Measurements from ENCODE around the gene NEDD4L.
"Not testable (repeated sequence)": the region's sequence is repeated elsewhere in the genome, so short reads cannot be mapped to it uniquely, and the experiment has no call there.

Gene NEDD4L

DNA sequence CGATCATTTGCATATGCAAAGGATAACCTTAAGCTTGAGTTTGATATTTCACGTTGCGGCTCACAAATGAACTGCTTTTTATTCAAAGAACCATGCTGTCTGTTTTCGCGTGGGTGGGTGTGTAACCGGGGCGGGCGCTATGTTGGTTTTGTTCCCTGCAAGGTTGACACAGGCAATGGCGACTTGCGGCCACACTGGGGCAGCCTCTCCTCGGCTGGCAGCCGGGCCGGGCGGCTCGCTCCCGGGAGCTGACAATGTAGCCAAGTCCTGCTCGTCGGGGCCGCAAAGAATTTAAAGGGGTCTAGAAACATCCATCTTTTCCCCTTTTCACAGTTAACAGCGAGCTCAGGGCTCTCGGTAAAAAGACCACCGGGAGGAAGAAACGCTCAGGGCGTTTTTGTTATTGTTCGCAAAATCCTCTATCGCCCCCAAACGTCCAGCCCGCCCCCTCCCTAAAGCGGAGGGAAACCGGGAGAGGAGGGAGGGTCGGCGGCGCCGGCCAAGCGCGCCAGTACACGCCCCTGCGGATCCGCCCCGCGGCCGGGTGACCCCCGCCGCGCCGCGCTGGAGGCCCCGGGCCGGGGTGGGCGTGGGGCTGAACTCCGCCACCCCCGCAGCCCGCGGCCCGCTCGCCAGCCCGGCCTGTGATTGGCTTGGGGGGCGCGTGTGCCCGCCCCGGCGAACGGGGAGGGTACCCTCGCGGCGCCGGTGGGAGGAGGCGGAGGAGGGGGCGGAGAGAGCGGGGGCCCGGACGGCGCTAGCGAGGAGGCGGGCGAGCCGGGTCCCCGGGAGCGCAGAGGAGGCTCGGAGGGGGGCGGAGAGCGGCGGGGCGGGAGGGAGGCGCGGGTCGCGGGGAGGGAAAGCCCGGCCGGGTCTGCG lies at the start of gene NEDD4L:
NEDD4L (plus strand) TSS at position 736 of the 879 bp plus-strand sequence. CDS start 435 bp downstream, outside the sequence.
- peak; percentile 77 for DNase-seq

DNA sequence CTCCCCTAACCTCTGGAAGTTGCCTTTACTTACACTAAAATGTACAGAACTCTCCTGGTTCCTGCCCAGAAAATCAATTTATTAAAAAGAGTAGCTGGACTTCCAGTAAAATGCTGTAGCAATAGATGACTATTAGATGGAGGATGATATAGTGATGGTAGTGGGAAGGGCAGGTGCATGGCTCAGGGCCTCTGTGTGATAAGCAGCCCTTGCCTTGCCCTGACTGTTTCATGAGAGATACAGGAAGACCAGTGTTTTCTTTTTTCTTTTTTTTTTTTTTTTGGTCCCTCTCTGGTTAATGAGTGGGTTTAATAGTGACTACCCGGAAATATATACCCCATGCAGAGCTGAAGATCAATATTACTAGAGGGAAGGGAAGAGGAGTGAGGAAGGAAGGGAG lies 48.7 kb upstream of the NEDD4L start:
- DNase-seq: no peak

DNA sequence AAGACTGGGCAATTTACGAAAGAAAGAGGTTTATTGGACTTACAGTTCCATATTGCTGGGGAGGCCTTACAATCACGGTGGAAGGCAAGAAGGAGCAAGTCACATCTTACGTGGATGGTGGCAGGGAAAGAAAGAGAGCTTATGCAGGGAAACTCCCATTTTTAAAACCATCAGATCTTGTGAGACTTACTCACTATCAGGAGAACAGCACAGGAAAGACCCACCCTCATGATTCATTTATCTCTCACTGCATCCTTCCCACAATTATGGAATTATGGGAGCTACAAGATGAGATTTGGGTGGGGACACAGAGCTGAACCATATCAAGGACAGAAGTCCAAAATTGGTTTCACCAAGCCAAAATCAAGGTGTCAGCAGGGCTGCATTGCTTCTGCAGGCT lies 47.1 kb upstream of the NEDD4L start:
- DNase-seq: not testable (repeated sequence)

DNA sequence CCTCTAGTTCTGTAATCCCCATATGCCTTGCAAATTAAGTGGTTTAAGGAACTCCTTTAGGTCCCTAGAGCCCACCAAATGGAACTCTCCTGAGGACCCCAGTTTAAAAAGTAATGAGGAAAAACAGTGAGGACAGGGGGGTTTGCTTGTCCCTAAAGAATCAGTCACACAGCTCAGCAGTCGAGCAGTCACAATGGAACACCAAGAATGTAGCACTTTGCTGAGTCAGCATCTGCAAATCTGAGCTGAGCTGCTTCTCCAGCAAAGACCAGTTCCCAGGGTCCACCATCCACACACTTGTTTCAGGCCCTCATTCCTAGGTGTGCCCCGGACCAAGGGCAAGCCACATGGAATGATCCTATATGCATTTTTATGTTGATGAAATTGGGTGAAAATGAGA lies 46.2 kb upstream of the NEDD4L start:
- DNase-seq: no peak

DNA sequence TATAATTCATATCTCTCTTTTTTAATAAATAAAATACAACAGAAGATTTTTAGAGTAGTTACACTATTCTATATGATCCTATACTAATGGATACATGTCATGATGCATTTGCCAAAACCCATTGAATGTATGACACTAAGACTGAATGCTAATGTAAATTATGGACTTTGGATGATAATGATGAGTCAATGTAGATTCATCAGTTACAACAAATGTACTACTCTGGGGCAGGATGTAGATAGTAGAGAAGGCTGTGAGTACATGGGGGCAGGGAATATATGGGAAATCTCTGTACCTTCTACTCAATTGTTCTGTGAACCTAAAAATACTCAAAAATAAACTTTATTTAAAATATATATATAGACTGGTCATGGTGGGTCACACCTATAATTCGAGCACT lies 45.6 kb upstream of the NEDD4L start:
- no peak for DNase-seq

DNA sequence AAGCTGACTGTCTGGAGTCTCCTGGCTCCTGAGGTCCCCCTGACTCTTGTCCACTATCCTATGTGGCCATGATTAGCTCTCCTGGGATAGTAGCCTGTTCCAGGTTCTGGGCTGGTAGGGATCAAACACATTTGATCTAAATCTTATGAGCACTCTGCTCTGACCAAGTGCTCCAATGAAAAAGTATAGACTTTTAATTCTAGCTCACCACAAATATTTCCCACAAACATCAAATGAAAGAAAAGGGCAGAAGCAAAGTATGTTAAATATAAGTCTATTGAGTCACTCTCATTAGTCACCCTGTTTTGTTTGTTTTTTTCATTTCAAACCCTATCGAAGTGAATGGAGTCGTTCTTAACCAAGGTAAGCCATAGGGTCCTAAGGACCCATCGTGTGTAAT lies 39.7 kb upstream of the NEDD4L start:
- DNase-seq: no peak

DNA sequence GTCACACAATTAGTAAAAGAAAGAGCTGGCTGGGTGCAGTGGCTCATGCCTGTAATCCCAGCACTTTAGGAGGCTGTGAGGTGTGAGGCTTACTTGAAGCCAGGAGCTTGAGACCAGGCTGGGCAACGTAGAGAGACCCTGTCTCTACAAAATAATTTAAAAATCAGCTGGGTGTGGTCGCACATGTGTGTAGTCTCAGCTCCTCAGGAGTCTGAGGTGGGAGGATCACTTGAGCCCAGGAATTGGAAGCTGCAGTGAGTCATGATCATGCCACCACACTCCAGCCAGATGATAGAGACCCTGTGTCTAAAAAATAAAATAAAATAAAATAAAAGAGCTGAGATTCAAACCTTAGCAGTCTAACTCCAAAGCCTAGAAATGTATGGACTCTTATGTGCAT lies 39.0 kb upstream of the NEDD4L start:
- no peak for DNase-seq

DNA sequence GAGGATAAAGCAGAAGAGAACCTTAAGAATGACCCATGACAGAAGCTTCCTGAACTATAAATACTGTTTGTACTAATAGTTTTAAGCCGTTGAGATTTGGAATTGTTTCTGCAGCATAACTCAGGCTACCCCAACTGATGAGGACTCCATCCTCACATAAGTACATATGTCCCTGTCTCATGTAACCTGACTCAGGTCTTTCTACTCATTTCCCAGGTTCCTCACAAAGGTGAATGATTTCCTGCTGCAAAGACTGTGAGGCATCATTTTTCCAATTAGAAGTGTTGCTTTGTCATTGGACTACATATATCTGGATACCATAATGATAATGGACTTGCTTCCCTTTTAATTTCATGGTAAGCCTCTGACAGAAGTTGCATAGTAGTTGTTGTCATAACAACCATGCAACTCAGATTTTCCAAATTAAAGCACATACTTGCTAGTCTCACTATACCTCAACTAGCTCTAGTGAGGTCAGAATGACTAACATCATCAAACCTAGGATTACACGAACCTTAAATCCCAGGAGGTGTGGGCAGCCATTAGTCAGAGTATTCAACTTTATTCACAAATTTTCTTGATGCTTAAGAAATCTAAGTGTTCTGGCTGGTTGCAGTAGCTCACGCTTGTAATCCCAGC lies 38.0 kb upstream of the NEDD4L start:
- no peak for DNase-seq

DNA sequence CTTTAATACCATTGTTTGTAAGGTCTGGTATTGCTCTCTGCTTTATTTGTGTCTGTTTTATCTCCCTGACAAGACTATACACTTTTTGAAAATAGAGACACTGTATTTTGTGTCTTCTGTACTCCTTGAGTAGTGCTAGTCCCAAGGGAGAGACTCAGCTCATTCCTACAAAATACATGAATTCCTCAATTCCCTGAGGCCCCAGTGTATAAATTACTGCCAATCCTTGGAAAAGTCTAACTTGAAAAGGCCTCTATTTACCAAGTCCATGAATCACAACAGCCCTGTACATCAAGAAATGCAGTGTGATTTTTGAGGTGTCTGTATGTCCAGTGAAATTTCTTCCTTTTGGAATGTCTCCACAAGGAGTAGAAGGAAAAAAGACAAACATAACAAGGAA lies 34.9 kb upstream of the NEDD4L start:
- no peak for DNase-seq

DNA sequence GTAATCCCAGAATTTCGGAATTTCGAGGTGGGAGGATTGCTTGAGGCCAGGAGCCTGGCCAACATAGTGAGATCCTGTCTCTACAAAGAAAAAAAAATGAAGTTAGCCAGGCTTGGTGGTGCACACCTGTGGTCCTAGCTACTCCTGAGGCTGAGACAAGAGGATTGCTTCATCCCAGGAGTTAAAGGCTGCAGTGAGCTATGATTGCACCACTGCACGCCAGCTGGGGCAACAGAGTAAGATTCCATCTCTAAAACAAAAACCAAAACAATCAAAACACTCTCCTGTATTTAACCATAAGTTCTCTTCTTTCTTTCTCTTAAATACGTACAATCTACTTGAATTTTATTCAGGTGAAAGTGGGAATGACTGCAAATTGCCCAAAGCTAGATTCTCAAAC lies 33.8 kb upstream of the NEDD4L start:
- DNase-seq: no peak

DNA sequence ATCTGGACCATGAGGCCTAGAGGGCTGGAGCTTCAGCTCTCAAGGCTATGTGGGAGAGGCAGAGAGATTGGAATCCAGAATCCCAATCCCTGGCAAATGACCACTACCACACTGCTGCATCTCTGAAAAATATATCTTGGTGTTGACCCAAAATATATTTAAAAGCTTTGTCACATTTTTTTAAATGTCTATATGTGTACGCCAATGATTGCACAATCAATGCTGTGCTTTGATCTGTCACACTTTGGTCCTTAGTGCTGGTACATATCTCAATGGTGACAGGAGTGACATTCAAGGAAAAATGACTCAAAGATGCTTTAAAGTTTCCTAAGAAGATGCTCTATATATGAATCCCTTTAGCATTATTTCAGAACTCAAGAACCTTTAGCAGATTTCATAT lies 31.7 kb upstream of the NEDD4L start:
- DNase-seq: no peak

DNA sequence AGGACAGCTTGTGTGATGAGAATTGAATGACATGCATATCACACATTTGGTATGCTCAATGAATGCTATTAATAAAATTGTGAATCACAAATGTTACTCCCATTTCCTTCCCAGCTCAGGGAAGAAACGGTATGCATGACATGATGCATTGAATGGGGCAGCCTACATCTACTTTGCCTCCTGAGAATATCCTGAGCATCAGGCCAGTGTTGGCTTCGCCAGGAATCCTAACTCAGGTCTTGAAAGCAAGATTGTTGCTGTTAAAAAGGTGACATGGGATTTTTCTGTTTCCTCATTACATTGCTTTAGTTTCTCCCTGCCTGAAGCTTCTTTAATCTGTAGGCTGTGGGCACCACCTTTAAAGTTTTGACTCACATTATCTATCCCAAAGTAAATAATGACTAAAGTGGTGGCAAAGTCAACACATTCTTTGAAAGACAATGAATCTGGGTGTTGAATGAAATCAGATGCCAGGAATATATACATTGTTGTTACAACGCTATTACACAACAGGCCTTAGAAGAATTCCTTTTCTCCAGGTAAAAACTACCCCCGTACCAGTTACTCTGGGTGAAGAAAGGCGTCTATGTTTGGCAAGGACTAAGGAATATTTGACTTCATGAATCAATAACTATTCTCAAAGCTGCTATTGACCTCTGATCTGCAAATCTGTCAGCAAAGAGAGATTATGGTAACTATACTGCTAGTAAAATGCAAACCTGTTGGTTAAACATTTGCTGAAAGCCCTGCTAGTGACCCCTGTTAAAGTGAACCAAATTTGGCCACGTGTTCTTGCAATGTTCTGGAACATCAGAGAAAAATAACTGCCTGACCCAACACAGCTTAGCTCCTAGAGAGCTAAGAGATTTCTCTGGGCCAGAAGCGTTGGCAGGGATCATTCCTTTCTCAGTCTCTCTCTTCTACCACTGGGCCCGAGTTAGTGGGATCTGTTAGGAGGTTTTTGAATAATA lies 30.5 kb upstream of the NEDD4L start:
- DNase-seq: no peak

DNA sequence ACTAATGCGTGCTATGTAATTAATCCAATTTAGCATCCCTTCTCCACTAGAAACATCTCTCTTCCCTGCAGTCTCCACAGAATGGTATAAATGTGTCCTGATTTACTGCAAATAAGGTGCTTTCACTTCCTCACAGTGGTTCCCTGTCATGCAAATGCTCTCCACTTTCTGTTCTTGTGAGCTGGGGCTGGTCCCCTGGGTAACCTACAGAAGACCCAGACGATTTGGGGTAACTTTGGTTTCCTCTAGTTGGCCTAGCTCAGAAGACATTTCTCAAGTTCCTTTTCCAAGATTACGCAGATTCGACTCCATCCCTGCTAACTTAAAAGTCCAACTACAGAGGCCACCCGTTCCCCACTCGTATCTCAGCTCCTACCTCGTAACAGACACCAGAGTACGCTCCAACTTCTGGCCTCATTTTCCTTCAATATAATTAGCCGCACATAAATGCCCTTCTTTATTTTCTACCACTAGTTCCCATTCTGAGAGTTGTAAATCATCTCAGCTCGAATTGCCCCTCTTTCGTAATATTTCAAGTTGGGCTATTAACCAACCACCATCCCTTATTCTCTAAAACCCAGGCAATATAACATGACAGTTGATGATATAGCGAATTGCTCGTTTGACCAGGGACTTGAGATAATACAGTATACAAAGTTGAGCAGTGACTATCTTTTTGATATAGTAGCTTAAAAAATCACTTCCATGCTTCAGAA lies 28.8 kb upstream of the NEDD4L start:
- peak; percentile 40 for DNase-seq

DNA sequence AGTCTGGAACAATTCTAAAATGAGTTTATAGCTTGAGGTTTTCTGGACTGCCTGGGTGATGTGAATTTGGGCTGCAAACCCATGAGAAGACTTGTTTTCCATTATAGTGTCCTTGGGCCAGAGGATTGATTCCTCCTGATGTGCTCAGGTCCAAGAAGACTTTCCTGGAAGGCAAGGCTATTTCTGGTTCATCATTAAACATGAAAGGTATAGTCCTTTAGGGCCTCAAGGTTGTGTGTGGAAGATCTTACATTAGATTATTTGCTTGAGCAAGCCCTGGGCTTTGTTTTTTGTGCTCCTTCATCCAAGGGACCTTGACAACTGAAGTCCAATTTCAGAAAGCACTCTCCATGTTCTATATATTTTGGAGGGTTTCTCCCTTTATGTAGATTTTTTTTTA lies 26.8 kb upstream of the NEDD4L start:
- DNase-seq: no peak

DNA sequence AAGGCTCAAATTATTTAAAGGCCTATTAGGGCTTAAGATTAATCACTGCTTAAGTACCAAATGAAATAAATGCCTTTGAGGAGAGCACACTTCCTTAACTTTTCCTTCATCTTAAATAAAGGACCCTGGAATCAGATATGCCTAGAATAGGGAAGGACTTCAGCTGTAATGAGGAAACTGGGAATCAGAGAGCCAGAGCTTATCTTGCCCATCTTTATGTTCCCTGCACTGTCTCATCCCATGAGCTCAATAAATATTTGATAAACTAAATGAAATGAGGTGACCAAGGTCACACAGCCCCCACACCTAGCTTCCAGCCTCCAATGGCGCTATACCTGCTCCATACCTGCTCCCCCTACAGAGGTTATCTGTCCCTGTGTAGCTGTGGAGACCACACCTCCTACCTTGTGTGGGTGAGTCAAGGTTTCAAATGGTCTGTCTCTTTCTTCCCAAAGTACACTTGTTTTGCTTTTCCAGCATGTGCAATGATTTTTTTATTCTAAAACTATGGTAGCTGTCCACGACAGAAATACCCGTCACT lies 23.4 kb upstream of the NEDD4L start:
- DNase-seq: no peak

DNA sequence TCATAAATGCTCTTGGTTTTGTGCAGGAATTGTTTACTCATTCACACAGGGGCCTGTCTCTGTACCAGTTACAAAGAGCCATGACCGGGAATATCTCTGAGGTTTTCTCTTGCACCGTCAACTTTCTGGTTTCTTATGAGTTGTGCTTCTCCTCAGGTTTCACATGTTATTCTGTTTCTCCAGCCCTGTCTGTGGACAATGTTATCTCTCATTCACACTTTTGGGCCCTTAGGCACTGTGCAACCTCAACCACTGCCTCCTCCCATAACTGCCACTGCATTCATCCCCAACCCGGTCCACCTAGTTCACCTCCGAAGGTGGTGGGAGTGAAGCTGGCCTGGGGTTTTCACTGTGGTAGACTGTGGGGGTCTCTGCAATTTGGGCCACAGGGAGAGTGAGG lies 22.5 kb upstream of the NEDD4L start:
- no peak for DNase-seq

DNA sequence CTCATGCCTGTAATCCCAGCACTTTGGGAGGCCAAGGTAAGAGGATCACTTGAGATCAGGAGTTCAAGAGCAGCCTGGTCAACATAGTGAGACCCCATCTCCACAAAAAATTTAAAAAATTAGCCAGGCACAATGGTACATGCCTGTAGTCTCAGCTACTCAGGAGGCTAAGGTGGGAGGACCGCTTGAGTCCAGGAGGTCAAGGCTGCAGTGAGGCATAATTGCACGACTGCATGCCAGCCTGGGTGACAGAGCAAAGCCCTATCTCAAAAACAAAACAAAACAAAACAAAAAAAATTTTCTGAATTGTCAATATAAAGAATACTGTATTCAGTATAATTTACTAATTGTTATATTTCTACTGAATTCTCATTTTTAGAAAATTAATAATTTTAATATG lies 20.9 kb upstream of the NEDD4L start:
- no peak for DNase-seq

DNA sequence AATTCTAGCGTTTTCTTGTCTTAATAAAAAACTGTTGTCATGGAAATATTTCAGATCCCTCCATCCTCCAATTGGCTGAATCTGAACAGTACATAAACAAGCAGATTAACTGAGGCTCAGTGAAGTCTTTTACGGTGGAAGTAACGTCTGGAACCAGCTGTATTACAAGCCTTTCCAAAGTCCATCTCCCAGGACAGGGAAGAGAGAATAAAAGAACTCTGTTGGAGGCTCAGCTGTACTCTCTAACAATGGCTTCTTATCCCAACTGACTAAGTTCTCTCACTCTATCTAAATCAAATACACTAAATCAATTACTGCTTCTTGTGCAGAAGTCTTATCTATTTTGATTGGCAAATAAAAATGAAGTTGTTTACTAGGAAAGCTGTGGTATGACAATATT lies 19.9 kb upstream of the NEDD4L start:
- DNase-seq: no peak

DNA sequence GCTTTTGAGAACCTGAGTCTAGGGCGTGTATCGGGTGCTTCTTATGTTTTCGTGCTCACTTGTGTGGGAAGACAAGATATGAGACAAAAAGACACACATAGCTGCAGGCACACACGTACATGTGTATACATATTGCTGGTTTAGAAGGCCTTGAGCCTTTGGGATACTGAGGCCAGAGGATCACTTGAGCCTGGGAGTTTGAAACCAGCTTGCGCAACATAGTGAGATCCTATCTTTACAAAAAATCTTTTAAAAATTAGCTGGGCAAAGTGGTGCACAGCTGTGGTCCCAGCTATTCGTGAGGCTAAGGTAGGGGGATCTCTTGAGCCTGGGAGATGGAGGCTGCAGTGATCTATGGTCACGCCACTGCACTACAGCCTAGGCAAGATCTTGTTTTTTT lies 18.8 kb upstream of the NEDD4L start:
- DNase-seq: no peak

DNA sequence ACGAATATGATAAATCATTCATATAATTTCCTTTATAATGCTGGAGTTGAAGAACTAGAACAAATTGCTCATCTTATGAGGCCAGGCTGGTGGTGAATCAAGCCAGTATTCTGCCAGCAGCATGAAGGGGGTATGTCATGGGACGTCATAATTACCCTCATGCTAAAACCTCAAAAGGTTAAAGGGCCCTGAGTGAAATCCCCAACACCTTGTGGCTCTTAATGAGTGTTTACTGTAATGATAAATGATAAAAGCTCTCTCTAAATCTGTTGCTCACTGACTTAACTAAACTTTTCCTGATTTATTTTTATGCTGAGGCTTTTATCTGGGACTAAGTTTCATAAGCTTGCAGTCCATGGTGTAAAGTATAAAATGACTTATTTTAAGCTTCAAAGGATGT lies 18.3 kb upstream of the NEDD4L start:
- no peak for DNase-seq

DNA sequence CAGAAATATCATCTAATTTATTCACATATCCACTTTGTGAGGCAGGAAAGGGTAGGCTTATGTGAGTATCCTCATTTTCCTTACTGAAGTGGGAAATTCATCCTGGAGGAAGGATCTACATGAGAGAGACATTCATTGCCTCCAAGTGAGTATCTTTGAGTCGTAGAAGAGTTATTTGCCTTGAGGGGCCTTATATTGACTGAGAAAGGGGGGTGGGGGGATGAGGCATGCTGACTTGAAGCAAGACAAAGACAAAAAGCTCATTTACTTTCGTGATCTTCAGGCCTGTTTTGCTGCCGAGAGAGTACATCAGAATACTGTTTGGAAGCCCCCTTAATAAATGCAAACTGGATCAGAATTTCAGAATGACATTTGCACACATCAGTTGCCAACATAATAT lies 17.6 kb upstream of the NEDD4L start:
- DNase-seq: no peak

DNA sequence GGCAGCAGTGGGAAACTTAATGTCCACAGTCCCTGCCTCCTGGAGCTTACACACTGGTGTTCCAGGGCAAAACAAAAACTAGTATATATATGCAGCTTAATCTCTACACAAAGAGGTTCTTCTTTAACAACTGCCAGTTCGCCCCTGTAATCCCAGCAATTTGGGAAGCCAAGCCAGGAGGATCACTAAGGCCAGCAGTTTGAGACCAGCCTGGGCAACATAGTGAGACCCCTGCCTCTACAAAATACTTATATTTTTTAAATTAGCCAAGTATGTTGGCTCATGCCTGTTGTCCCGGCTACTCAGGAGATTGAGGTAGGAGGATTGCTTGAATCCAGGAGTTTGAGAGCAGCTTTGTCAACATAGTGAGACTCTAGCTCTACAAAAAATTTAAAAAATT lies 17.2 kb upstream of the NEDD4L start:
- DNase-seq: no peak
